Natural killer cell (primary cell): Measurements from ENCODE around the gene ITPRID2. TPM values are rescaled to one million over a fixed set of nuclear protein-coding genes. Genes with fewer than 3 reads are reported as not detected.

Experiments
- ATAC-seq, 3 donors: fragments of 150-1000 bp in 2 of 3; fragments of 200-7000 bp in 1 of 3; cut with Tn5 transposase; 1 replicate in 1 of 3; 2 replicates in 2 of 3; pipeline ENCODE4 v1.10.0; 2021; ENCODE audit warnings: mild to moderate bottlenecking in 2 of 3, moderate library complexity in 2 of 3
- DNase-seq, 2 donors: peaks; one replicate each; pipeline versions ENCODE4 v3.0.0 to v3.0.0-alpha.2; 2013 to 2021; ENCODE audit warnings: mixed read lengths in 1 of 2
- H3K27ac ChIP-seq: one replicate; pipeline ENCODE4 v1.5.1; 2013; ENCODE audit warnings: mild to moderate bottlenecking, low read length
- H3K27me3 ChIP-seq: one replicate; pipeline ENCODE4 v1.6.1; 2013; ENCODE audit warnings: low read length; ENCODE audit not compliant: control insufficient read depth, insufficient read depth
- H3K36me3 ChIP-seq: one replicate; pipeline ENCODE4 v1.6.1; 2013; ENCODE audit warnings: low read length; ENCODE audit not compliant: control insufficient read depth, insufficient read depth
- H3K4me1 ChIP-seq: one replicate; pipeline ENCODE4 v1.6.1; 2013; ENCODE audit warnings: low read length; ENCODE audit not compliant: control insufficient read depth, insufficient read depth
- H3K4me3 ChIP-seq: one replicate; pipeline ENCODE4 v1.5.1; 2013; ENCODE audit warnings: low read length
- H3K9me3 ChIP-seq: one replicate; pipeline ENCODE4 v1.6.1; 2013; ENCODE audit warnings: low read length; ENCODE audit not compliant: control insufficient read depth, insufficient read depth
- H3K27ac Mint-ChIP-seq, 2 donors: one replicate each; pipeline ENCODE4 v1.8.0; 2022; ENCODE audit warnings: mild to moderate bottlenecking in 2 of 2, mixed read lengths in 2 of 2, moderate library complexity in 1 of 2
- H3K27me3 Mint-ChIP-seq, 2 donors: one replicate each; pipeline ENCODE4 v1.8.0; 2022; ENCODE audit warnings: low read depth in 2 of 2, mixed read lengths in 2 of 2
- H3K36me3 Mint-ChIP-seq: one replicate; pipeline ENCODE4 v1.8.0; 2022; ENCODE audit warnings: mixed read lengths
- H3K4me1 Mint-ChIP-seq, 2 donors: one replicate each; pipeline ENCODE4 v1.8.0; 2022; ENCODE audit warnings: mixed read lengths in 2 of 2
- H3K4me3 Mint-ChIP-seq: one replicate; pipeline ENCODE4 v1.8.0; 2022; ENCODE audit warnings: mild to moderate bottlenecking, moderate library complexity, mixed read lengths
- H3K9me3 Mint-ChIP-seq, 2 donors: one replicate each; pipeline ENCODE4 v1.8.0; 2022; ENCODE audit warnings: mixed read lengths in 2 of 2
- CTCF ChIP-seq: fragments of 200-600 bp; IDR thresholded peaks from one replicate; pipeline ENCODE4 v1.8.0; 2022; ENCODE audit warnings: antibody characterized with exemption
- WGBS: methylation state at CpG from one replicate; pipeline ENCODE4 v1.1.7; 2013; ENCODE audit warnings: missing lambda C conversion rate; ENCODE audit not compliant: insufficient coverage; 5-methylcytosine and 5-hydroxymethylcytosine counted together
- intact Hi-C: fragments of 100-400 bp; cut with micrococcal nuclease; formaldehyde crosslinking; loops from one replicate; pipeline ENCODE4 v1.14.2; 2022
- total RNA-seq, 4 donors: library from RNA; stranded (reverse); fragments of 120-200 nt in 1 of 4; gene quantifications; one replicate each; pipeline versions ENCODE4 v1.2.3 to v1.2.4, GENCODE V29; 2013 to 2022

Gene ITPRID2
- total RNA-seq, 3 donors from 2014 or later (not counting 1 experiment from before 2014, with no cell fraction given) = 63.7 to 89.6 (median 65.8) TPM

DNA sequence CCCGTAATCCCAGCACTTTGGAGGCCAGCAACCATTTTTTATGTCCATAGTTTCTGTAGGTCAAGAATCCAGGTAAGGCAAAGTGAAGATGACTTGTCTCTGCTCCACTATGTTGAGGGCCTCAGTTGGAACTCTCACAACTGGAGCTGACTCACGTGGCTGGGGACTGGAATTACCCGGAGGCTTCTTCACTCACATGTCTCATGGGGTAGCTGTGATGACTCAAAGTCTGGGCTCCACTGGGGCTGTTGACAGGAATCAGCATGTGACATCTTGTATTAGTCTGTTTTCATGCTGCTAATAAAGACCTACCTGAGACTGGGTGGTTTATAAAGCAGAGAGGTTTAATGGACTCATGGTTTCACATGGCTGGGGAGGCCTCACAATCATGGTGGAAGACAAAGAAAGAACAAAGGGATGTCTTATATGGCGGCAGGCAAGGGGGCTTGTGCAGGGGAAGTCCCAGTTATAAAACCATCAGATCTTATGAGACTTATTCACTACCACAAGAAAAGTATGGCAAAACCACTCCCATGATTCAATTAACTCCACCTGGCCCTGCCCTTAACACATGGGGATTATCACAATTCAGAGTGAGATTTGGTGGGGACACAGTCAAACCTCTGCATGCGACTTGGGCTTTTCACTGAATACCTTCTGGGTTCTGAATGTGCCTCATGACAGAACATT lies 86.3 kb downstream of the ITPRID2 start:
- Mint-ChIP-seq H3K36me3 (no peaks in the 10 kb centered on the region), H3K27me3 (peaks cover 2 to 11% of the 10 kb centered on the region in 2 donors), H3K9me3 (peaks cover 0 to 2% of the 10 kb centered on the region in 2 donors), H3K4me1 (no peaks in the 10 kb centered on the region), H3K4me3 (no peak overlapping the region), H3K27ac (no peak overlapping the region)
- WGBS = 80% methylated on average over 4 of the region's 5 CpGs
- H3K4me1 ChIP-seq = no peaks in the 10 kb centered on the region
- no peaks in the 10 kb centered on the region for H3K9me3 ChIP-seq
- TF ChIP-seq CTCF = no peak
- H3K27ac ChIP-seq = no peak overlapping the region
- H3K4me3 ChIP-seq = no peak overlapping the region
- H3K27me3 ChIP-seq = no peaks in the 10 kb centered on the region
- DNase-seq (no peak), ATAC-seq (no peak)
- no peaks in the 10 kb centered on the region for H3K36me3 ChIP-seq
- intact Hi-C loops = no loop called here

- intact Hi-C loops = no loop called here
- H3K4me1 Mint-ChIP-seq = no peaks in the 10 kb centered on the region
- DNase-seq = no peak
- ATAC-seq = no peak
- TF ChIP-seq CTCF = no peak
- H3K9me3 Mint-ChIP-seq = peaks cover 0 to 2% of the 10 kb centered on the region in 2 donors
- no peaks in the 10 kb centered on the region for H3K36me3 ChIP-seq
- H3K4me1 ChIP-seq = no peaks in the 10 kb centered on the region
- WGBS = 83% methylated on average over 2 of the region's 2 CpGs
- no peaks in the 10 kb centered on the region for H3K27me3 ChIP-seq
- no peak overlapping the region for H3K4me3 ChIP-seq
- no peak overlapping the region for H3K4me3 Mint-ChIP-seq
- no peaks in the 10 kb centered on the region for H3K9me3 ChIP-seq
- no peaks in the 10 kb centered on the region for H3K36me3 Mint-ChIP-seq
- peaks cover 2 to 4% of the 10 kb centered on the region in 2 donors for H3K27me3 Mint-ChIP-seq
- H3K27ac ChIP-seq = no peak overlapping the region
- H3K27ac Mint-ChIP-seq = no peak overlapping the region
Measured at GRCh38 chr2:181978351-181979150, 87.0 kb downstream of the ITPRID2 start.

Other genes starting within 250 kb of the ITPRID2 start
- not detected for gene CERKL, start 234.6 kb upstream of the ITPRID2 start, total RNA-seq
- gene NEUROD1, start 211.2 kb upstream of the ITPRID2 start, total RNA-seq = not detected
- not detected for gene PPP1R1C, start 94.1 kb downstream of the ITPRID2 start, total RNA-seq